DMS79 treated with DMSO at 0.1 percent for 48 hours (cell line): ENCODE data around the gene C22orf23.

Experiments
- DNase-seq: peaks from one replicate; lab custom pipeline; 2025; lab: John Stamatoyannopoulos, UW

The C22orf23 gene

DNA sequence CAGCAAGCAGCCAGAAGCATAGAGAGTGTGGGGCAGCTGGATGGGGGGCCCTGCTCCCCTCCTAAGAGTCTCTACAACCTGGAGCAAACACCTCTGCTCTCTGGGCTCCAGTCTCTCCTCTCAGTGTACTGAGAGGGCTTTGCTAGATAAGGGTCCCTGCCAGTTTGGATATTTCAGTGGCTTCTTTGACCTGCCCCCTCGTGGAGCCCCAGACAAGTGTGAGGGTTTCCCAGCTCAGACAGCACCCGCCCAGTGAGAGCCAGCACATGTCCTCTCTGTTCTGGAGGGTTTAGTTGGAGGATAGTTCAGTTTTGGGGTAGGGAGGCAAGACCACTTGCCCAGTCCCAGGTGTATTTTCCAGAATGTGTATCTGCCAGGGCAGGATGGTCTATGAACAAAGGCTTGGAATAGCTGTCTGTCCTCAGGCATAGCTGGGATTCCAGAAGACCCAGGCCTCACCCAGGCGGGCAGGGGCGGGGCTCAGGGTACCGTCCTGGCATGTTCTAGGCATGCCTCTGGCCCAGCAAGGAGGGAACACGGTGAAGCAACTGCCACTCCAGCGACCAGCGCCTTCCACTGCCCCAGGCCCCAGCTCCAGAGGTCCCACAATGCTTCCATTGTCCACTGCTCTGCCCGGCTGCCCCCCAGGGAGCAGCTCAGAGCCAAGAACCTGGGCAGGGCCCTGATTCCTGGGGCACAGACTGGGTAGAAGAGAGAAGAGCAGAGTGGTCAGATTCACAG, 54.8 kb downstream of the C22orf23 start:
- no peak for DNase-seq

DNA sequence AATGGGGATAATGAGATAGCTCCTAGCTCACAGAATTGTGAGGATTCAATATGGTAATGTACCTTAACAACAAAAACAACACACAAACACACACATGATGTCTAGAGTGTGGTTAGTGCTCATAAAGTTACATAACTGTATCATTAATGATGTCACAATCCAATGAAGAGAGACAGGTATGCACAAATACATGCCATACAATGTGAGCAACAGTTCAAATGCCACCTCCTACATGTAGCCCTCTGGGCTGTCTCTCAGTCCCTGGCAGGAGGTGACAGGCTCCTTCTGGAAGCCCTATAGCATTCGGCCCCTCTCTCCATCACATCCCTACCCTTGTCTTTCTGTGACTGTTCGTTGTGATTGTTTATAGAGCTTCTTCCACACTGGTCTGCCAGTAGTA, 55.6 kb downstream of the C22orf23 start:
- DNase-seq = no peak

DNA sequence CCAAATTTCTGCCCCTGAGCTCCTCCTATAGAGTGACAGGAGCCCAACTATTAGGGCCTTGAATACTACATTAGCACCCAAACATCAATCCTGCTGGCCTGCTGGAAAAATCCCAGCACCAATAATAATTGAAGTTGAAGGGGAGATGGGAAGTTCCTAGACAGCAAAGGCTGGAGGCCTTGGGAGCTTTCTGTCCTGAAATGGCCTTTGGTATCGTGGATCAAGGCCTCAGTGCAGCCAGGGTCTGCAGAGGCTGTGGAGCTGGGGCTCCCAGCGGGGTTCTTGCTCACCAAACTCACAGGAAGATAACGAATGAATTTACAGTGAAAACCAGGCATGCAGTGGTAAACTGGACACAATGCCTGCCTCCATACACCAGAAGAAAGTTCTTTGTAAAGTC, 56.5 kb downstream of the C22orf23 start:
- no peak for DNase-seq

DNA sequence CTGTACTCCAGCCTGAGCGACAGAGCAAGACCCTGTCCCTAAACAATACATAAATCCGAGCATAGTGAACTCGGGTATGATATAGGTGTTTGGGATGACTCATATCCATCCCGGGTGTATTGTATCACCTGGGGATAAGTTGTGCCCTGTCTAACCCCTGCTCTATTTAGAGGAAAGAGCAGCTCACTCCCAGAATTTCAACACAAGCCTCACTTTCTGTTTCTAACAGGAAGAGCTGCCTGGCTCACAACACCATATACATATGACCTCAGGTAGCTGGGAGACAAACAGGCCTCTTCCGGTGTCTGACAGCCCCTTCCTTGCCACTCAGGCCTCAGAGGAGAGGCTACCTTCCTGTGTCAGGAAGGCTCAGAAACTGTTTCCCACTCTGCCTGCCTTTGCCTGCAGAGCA, 57.2 kb downstream of the C22orf23 start:
- DNase-seq = no peak

DNA sequence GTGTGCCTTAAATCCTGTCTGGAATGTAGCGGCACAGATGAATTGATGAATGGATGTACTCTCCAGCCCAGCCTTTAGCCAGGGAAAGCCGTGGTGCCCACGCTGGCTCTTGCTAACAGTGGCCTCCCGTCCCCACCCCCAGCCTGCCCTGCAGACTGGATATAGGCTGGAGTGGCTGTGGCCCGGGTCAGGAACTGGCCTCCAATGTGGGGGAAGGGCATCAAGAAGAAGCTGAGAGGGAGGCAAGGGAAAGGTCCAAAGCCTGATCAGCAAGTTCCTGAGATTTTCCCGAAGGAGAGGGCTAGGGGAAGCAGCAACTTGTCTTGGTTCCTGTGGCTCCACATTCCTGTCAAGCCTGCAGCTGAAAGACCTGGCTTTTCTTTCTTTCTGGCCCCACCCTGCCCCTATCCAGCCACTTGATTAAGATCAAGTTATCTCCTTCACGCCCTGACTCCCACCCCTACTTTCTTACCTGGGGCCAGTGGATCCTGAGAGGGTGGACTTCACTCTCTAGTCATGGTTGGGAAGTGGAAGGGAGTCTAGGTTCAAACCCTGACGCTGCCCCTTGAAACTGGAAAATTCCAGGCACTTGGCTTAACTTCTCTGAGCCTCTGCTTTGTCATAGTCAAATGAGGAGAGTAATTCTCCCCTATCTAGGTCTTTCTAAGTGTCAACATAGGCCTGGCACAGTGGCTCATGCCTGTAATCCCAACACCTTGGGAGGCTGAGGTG, 58.3 kb downstream of the C22orf23 start:
- no peak for DNase-seq

DNA sequence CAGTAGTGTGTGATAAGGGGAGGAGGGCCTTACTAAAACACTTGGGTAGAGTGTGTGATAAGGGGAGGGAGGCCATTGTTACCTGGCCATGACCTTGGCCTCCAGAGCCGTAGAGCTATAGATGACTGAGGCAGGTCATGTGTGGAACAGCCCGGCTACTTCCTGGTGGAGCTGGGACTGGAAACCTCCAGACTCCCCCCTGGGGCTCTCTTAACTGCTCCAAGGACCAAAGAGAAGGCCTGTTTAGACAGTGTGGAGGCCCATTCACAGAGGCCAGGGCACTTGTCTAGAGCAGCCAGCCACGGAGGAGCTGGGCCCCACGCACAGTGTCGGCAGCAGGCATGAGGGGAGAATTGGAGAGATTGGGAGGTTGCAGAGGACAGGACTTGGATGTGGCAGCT, 59.8 kb downstream of the C22orf23 start:
- no peak for DNase-seq
